ENCODE results near the gene PINLYP. TPM values are rescaled to one million over a fixed set of nuclear protein-coding genes. Genes with fewer than 3 reads are reported as not detected.

The PINLYP gene
- total and polyA plus RNA-seq, 2 of the 13 experiments (the other 11 are each of a cell fraction or from before 2014, with no cell fraction given): 0.21 to 0.24 TPM

GRCh38 chr19:43595999-43596841 lies 20.6 kb downstream of the PINLYP start, which contains the start of the genes IRGQ and ZNF576 (continued):
- TF ChIP-seq ZNF609 (CRISPR knock-in tag; IDR thresholded peaks at IDR 0.05; ENCODE audit: borderline replicate concordance): no peak
- no peak for TF ChIP-seq ZNF430 (CRISPR knock-in tag; IDR thresholded peaks at IDR 0.05)
- TF ChIP-seq ZNF331 (CRISPR knock-in tag; IDR thresholded peaks at IDR 0.05): no peak
- TF ChIP-seq EED (CRISPR knock-in tag; IDR thresholded peaks at IDR 0.05): no peak
- no peak for TF ChIP-seq NFIB (CRISPR knock-in tag; IDR thresholded peaks at IDR 0.05; ENCODE audit: borderline replicate concordance)
- no peak for TF ChIP-seq ZKSCAN8 (CRISPR knock-in tag; IDR thresholded peaks at IDR 0.05; ENCODE audit: borderline replicate concordance)
- no peak for TF ChIP-seq GPN1 (CRISPR knock-in tag; IDR thresholded peaks at IDR 0.05; ENCODE audit: borderline replicate concordance)
- peak; percentile 41; the same call in 1 of the 2 replicates for TF ChIP-seq ZNF441 (CRISPR knock-in tag; IDR thresholded peaks at IDR 0.05; ENCODE audit: borderline replicate concordance)
- TF ChIP-seq FOXK2 (IDR thresholded peaks at IDR 0.05): peak; percentile 49; the same call in 1 of the 2 replicates
- TF ChIP-seq ZNF549 (CRISPR knock-in tag; IDR thresholded peaks at IDR 0.05): no peak
- TF ChIP-seq ZNF749 (CRISPR knock-in tag; IDR thresholded peaks at IDR 0.05; ENCODE audit: borderline replicate concordance): no peak
- TF ChIP-seq ELF1 (CRISPR knock-in tag; IDR thresholded peaks at IDR 0.05): peak; percentile 68
- TF ChIP-seq POLR2A (IDR thresholded peaks at IDR 0.05; ENCODE audit: insufficient read depth in 1 of 2, low read depth in 2 of 2, low read length in 2 of 2): peak; percentile 74 to 78
- peak; percentile 59; the same call in 1 of the 2 replicates for TF ChIP-seq HDAC2 (CRISPR knock-in tag; IDR thresholded peaks at IDR 0.05)
- TF ChIP-seq GABPB1 (CRISPR knock-in tag; IDR thresholded peaks at IDR 0.05): peak; percentile 80
- no peak for TF ChIP-seq GZF1 (CRISPR knock-in tag; IDR thresholded peaks at IDR 0.05)
- TF ChIP-seq PITX1 (CRISPR knock-in tag; IDR thresholded peaks at IDR 0.05): peak; percentile 58; the same call in 1 of the 2 replicates
- TF ChIP-seq PHF20 (CRISPR knock-in tag; IDR thresholded peaks at IDR 0.05): peak; percentile 98
- TF ChIP-seq PHF21A (CRISPR knock-in tag; IDR thresholded peaks at IDR 0.05): peak; percentile 91
- no peak for TF ChIP-seq ZNF180 (CRISPR knock-in tag; IDR thresholded peaks at IDR 0.05; ENCODE audit: borderline replicate concordance, low read depth)
- TF ChIP-seq ZNF652 (CRISPR knock-in tag; IDR thresholded peaks at IDR 0.05; ENCODE audit: borderline replicate concordance, low read depth): no peak
- TF ChIP-seq HMGA1 (CRISPR knock-in tag; conservative IDR thresholded peaks at IDR 0.05): no peak
- peak; percentile 64 for TF ChIP-seq TEAD3 (CRISPR knock-in tag; optimal IDR thresholded peaks at IDR 0.05; ENCODE audit: borderline replicate concordance)
- no peak for TF ChIP-seq ZXDC (CRISPR knock-in tag; IDR thresholded peaks at IDR 0.05)

Measured in HepG2 (cell line).